ENCODE measurements around the gene REEP5. TPM values are rescaled to one million over a fixed set of nuclear protein-coding genes. Genes with fewer than 3 reads are reported as not detected.

REEP5 gene
- total RNA-seq, 1 experiment from 2014 or later, result 112 TPM

DNA sequence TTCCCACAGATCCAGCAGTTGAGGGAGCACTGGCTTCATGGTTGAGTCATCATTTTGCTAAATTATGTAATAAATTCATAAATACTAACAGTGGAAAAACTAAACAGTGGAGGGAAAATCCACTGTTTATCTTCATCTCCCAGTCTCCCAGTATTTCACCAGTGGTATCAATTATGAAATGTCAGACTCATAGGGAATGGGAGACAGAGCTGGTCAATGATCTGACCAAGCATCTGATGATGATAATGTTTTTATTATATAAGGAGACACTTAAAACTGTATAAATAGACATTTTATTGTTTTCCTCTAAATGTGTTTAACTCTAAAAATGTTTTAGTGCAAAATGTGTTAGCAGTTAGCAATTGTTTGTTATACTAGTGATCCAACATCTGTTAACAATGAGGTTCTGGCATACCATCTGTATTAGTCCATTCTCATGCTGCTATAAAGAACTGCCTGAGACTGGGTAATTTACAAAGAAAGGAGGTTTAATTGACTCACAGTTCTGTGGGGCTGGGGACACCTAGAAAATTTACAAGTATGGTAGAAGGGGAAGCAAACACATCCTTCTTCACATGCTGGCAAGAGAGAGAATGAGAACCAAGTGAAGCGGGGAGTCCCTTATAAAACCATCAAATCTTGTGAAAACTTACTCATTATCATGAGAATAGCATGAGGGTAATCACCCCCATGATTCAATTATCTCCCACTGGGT, 11.8 kb upstream of the REEP5 start:
- H3K4me1 ChIP-seq (ENCODE audit: control insufficient read depth, insufficient read depth, low read length), result no peaks in the 10 kb centered on the region
- ChIA-PET POLR2A (interaction anchor here (0.6 kb wide), 1 partner anchor 20 kb away, joined by 4 read pairs; no protein-coding TSS in a partner anchor), CTCF (no interaction called here)
- no peak overlapping the region for H3K4me3 ChIP-seq (ENCODE audit: low read depth in 2 of 2, low read length in 2 of 2)
- no peaks in the 10 kb centered on the region for H3K36me3 ChIP-seq (ENCODE audit: control insufficient read depth, insufficient read depth, low read length)
- intact Hi-C loops (cut with micrococcal nuclease; ENCODE audit: unreplicated experiment) (no loop called here), in situ Hi-C loops (cut with HindIII; ENCODE audit: low pct_unique_long_range_greater_than_20kb, low sequenced_read_pairs) (no loop called here)
- no peak for ATAC-seq
- no peak for DNase-seq (ENCODE audit: low read depth, low spot score)
- no TSS peak for BruUV-seq (replicated peaks)
- H3K27me3 ChIP-seq (ENCODE audit: control insufficient read depth, insufficient read depth, low read length), result no peaks in the 10 kb centered on the region
- no peaks in the 10 kb centered on the region for H3K9me3 ChIP-seq (ENCODE audit: control insufficient read depth, insufficient read depth, low read depth, low read length)
- H3K27ac ChIP-seq (ENCODE audit: low read length), result no peak overlapping the region
- TF ChIP-seq POLR2AphosphoS5 (IDR thresholded peaks at IDR 0.05; ENCODE audit: low read depth, low read length) (no peak), SIN3A (IDR thresholded peaks at IDR 0.05; ENCODE audit: borderline replicate concordance, insufficient read depth, low read depth, low read length) (no peak), TCF7L2 (IDR thresholded peaks at IDR 0.05; ENCODE audit: low read depth, low read length) (no peak)
- TF ChIP-seq, protein P1, sequence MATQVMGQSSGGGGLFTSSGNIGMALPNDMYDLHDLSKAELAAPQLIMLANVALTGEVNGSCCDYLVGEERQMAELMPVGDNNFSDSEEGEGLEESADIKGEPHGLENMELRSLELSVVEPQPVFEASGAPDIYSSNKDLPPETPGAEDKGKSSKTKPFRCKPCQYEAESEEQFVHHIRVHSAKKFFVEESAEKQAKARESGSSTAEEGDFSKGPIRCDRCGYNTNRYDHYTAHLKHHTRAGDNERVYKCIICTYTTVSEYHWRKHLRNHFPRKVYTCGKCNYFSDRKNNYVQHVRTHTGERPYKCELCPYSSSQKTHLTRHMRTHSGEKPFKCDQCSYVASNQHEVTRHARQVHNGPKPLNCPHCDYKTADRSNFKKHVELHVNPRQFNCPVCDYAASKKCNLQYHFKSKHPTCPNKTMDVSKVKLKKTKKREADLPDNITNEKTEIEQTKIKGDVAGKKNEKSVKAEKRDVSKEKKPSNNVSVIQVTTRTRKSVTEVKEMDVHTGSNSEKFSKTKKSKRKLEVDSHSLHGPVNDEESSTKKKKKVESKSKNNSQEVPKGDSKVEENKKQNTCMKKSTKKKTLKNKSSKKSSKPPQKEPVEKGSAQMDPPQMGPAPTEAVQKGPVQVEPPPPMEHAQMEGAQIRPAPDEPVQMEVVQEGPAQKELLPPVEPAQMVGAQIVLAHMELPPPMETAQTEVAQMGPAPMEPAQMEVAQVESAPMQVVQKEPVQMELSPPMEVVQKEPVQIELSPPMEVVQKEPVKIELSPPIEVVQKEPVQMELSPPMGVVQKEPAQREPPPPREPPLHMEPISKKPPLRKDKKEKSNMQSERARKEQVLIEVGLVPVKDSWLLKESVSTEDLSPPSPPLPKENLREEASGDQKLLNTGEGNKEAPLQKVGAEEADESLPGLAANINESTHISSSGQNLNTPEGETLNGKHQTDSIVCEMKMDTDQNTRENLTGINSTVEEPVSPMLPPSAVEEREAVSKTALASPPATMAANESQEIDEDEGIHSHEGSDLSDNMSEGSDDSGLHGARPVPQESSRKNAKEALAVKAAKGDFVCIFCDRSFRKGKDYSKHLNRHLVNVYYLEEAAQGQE (IDR thresholded peaks at IDR 0.05; ENCODE audit: insufficient read depth in 1 of 2, low read depth in 2 of 2, low read length in 1 of 2), result no peak
- TF ChIP-seq, protein P2, sequence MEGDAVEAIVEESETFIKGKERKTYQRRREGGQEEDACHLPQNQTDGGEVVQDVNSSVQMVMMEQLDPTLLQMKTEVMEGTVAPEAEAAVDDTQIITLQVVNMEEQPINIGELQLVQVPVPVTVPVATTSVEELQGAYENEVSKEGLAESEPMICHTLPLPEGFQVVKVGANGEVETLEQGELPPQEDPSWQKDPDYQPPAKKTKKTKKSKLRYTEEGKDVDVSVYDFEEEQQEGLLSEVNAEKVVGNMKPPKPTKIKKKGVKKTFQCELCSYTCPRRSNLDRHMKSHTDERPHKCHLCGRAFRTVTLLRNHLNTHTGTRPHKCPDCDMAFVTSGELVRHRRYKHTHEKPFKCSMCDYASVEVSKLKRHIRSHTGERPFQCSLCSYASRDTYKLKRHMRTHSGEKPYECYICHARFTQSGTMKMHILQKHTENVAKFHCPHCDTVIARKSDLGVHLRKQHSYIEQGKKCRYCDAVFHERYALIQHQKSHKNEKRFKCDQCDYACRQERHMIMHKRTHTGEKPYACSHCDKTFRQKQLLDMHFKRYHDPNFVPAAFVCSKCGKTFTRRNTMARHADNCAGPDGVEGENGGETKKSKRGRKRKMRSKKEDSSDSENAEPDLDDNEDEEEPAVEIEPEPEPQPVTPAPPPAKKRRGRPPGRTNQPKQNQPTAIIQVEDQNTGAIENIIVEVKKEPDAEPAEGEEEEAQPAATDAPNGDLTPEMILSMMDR (IDR thresholded peaks at IDR 0.05), result no peak

DNA sequence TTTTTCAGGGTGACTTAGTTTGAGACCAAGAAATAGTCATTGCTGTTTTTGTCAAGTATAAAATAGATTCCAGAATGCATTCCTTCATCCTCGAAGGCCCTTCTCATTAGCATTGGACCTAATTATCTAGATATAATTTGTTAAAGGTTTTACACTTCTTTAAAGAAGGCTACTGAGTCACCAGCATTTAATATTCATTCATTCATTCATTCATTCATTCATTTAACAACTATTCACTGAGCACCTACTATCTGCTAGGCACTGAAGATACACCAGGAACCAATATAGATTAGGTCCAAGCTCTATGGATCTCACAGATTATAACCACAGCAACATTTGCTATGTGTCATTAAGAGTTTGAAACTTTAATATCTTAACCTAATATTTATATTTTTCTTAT, 11.1 kb upstream of the REEP5 start:
- Histone ChIP-seq H3K9me3 (ENCODE audit: control insufficient read depth, insufficient read depth, low read depth, low read length) (no peaks in the 10 kb centered on the region), H3K27ac (ENCODE audit: low read length) (no peak overlapping the region), H3K36me3 (ENCODE audit: control insufficient read depth, insufficient read depth, low read length) (no peaks in the 10 kb centered on the region), H3K4me3 (ENCODE audit: low read depth in 2 of 2, low read length in 2 of 2) (no peak overlapping the region), H3K4me1 (ENCODE audit: control insufficient read depth, insufficient read depth, low read length) (no peaks in the 10 kb centered on the region), H3K27me3 (ENCODE audit: control insufficient read depth, insufficient read depth, low read length) (no peaks in the 10 kb centered on the region)
- DNase-seq (ENCODE audit: low read depth, low spot score), result no peak
- ATAC-seq, result no peak
- TF ChIP-seq, protein P2 (IDR thresholded peaks at IDR 0.05), result no peak
- TF ChIP-seq, protein P1 (IDR thresholded peaks at IDR 0.05; ENCODE audit: insufficient read depth in 1 of 2, low read depth in 2 of 2, low read length in 1 of 2), result no peak
- TF ChIP-seq SIN3A (IDR thresholded peaks at IDR 0.05; ENCODE audit: borderline replicate concordance, insufficient read depth, low read depth, low read length) (no peak), POLR2AphosphoS5 (IDR thresholded peaks at IDR 0.05; ENCODE audit: low read depth, low read length) (no peak), TCF7L2 (IDR thresholded peaks at IDR 0.05; ENCODE audit: low read depth, low read length) (no peak)
- ChIA-PET CTCF (no interaction called here), POLR2A (no interaction called here)
- in situ Hi-C loops (cut with HindIII; ENCODE audit: low pct_unique_long_range_greater_than_20kb, low sequenced_read_pairs) (no loop called here), intact Hi-C loops (cut with micrococcal nuclease; ENCODE audit: unreplicated experiment) (no loop called here)
- BruUV-seq (replicated peaks), result no TSS peak
